Erythroblast (primary cell): ENCODE data around the gene SEMA3B.

Experiments
- GATA1 ChIP-seq: IDR thresholded peaks from 2 replicates; pipeline ENCODE4 v1.6.1; 2011; ENCODE audit warnings: low read depth, mild to moderate bottlenecking, control low read depth, low read length, moderate library complexity
- POLR2A ChIP-seq: IDR thresholded peaks from 2 replicates; pipeline ENCODE4 v1.6.1; 2011; ENCODE audit warnings: mild to moderate bottlenecking, low read length

- no peak for TF ChIP-seq POLR2A
- no peak for TF ChIP-seq GATA1
Observed at GRCh38 chr3:50316657-50317242, 47.8 kb downstream of the SEMA3B start.
